Measurements from ENCODE around the gene NUBPL.
"Not testable (repeated sequence)": the region's sequence is repeated elsewhere in the genome, so short reads cannot be mapped to it uniquely, and the experiment has no call there.

NUBPL gene

GRCh38 chr14:31578792-31579501, 17.7 kb downstream of the NUBPL start:
- no peak for DNase-seq

GRCh38 chr14:31580234-31580633, 19.0 kb downstream of the NUBPL start:
- no peak for DNase-seq

- DNase-seq = no peak
These were observed 21.1 kb downstream of the NUBPL start for GRCh38 chr14:31582286-31582691.

DNA sequence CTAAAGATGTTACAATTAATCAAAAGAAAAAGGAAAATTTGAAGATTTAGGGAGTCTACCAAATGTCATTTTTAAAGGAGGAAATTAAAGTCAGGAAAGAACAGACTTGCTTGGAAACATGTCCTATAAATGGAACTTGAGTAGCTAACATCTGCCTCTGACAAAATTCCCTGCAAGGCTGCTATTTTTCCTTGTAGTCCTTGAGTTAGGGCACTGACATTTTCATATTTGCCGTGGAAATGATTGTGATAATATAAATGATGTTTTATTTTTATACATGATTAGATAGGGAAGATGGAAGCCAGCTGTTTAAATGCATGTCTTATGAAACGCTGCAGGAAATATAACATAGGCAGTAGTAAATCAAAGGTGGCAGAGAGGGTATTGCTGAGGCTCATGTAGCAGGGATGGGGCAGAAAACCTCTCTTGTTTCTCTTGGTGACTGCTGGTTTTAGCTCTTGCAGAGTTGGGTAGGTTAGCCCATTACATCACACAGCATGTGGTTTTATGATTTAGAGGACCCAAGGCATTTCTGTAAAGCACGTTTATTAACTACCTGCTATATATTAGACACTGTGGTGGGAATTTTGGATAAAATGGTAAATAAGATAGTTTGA, 21.7 kb downstream of the NUBPL start:
- DNase-seq = no peak

DNA sequence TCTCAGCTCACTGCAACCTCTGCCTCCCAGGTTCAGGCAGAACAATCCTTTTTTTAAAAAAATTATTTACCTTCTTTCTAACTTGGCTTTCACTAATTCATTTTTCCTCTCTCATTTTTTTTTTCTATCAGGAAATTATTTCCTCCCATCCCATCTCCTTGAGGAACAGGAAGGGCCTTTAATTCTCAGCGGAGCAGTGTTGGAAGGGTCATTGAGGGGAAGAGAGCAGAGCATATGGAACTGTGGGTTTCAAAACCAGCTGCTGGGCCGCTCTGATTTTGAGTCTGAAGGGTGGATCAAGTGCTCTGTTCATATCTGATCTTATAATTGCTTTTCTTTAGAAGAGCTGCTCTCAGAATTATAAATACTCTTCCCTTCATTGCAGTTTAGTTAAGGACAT, 29.0 kb downstream of the NUBPL start:
- DNase-seq = no peak

- DNase-seq = no peak
These were observed 30.9 kb downstream of the NUBPL start for GRCh38 chr14:31592122-31592521.

GRCh38 chr14:31592631-31593030, 31.4 kb downstream of the NUBPL start:
- no peak for DNase-seq

DNA sequence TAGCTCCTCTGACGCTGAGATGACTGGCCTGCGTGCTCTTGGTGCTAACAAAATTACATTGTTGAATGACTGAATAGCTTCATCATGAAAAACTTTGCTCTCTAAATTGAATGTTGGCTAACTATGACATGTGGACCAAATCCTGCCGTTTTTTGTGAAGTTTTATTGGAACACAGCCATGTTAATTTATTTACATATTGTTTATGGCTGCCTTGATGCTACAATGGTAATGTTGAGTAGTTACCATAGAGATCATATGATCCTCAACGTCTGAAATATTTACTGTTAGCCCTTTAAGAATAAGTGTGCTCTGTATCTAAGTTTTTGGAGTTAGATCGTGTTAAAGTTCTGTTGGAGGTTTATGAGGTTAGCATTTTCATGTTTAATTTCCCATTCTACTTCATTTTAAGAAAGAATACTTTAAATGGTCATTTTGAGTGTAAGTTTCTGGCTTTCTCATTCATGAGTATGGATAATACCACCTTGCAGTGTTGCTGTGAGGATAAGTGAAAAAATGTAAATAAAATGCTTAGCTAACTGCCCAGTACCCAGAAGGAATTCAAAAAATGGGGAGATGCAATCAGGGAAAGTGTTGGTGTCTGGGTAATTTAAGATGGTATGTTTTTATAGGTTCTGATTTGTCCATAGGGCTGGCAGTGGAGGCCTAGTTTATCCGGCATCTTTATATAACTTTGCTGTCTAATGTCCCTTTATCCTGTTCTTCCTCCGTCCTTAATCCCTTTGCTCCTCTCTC, 35.3 kb downstream of the NUBPL start:
- no peak for DNase-seq

DNA sequence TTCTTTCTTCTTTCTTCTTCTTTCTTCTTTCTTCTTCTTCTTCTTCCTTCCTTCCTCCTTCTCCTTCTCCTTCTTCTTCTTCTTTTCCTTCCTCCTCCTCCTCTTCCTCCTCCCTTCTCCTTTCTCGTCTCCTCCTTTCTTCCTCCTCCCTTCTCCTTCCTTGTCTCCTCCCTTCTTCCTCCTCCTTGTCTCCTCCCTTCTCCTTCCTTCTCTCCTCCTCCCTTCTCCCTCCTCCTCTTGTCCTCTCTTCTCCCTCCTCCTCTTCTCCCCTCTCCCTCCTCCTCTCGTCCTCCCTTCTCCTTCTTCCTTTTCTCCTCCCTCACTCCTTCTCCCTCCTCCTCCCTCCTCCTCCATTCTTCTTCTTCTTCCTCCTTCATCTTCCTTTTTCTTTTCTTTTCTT, 44.5 kb downstream of the NUBPL start:
- DNase-seq = no peak

DNA sequence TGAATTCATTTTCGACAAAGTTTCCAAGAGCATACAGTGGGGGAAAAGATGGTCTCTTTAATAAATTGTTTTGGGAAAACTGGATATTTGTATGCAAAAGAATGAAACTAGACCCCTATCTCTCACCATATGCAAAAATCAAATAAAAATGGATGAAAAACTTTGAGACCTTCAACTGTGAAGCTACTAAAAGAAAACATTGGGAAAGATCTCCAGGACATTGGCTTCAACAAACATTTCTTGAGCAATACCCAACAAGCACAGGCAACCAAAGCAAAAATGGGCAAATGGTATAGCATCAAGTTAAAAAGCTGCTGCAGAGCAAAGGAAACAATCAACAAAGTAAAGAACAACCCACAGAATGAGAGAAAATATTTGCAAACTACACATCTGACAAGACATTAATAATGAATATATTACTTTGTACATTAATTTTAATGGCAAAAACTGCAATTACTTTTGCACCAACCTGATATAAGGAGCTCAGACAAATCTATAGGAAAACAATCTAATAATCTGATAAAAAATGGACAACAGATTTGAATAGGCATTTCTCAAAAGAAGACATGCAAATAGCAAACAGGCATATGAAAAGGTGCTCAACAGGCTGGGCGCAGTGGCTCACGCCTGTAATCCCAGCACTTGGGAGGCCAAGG, 50.7 kb downstream of the NUBPL start:
- no peak for DNase-seq

DNA sequence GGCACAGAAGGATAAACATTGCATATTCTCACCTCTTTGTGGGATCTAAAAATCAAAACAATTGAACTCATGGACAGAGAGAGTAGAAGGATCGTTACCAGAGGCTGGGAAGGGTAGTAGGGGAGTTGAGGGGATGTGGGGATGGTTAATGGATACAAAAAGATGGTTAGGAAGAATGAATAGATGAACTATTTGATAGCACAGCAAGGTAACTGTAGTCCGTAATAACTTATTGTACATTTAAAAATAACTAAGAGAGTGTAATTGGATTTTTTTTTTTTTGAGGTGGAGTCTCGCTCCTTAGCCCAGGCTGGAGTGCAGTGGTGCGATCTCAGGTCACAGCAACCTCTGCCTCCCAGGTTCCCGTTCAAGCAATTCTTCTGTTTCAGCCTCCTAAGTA, 52.0 kb downstream of the NUBPL start:
- no peak for DNase-seq

GRCh38 chr14:31618884-31619283, 57.7 kb downstream of the NUBPL start:
- not testable (repeated sequence) for DNase-seq

- DNase-seq = no peak
These were observed 58.2 kb downstream of the NUBPL start for GRCh38 chr14:31619440-31619839.

GRCh38 chr14:31620898-31621297, 59.7 kb downstream of the NUBPL start:
- DNase-seq = not testable (repeated sequence)

DNA sequence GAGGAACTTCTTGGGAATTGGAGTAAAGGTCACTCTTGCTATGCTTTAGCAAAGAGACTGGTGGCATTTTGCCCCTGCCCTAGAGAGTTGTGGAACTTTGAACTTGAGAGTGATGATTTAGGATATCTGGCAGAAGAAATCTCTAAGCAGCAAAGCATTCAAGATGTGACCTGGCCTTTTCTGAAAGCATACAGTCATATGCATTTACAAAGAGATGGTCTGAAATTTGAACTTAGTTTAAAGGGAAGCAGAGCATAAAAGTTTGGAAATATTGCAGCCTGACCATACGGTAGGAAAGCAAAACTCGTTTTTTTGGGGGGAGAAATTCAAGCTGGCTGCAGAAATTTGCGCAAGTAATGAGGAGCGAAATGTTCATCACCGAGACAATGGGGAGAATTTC, 60.9 kb downstream of the NUBPL start:
- no peak for DNase-seq

DNA sequence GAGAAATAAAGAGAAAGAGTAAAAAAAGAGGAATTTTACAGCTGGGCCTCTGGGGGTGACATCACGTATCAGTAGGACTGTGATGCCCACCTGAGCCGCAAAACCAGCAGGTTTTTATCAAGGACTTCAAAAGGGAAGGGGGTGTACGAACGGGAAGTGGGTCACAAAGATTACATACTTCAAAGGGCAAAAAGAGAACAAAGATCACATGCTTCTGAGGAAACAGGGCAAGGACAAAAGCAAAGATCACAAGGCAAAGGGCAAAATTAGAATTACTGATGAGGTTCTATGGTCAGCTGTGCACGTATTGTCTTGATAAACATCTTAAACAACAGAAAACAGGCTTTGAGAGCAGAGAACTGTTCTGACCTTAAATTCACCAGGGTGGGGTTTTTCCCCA, 91.7 kb downstream of the NUBPL start:
- not testable (repeated sequence) for DNase-seq

GRCh38 chr14:31657917-31658316, 96.7 kb downstream of the NUBPL start:
- no peak for DNase-seq

GRCh38 chr14:31659278-31659677, 98.1 kb downstream of the NUBPL start:
- DNase-seq = no peak

GRCh38 chr14:31660191-31660590, 99.0 kb downstream of the NUBPL start:
- DNase-seq = no peak

GRCh38 chr14:31660728-31661127, 99.5 kb downstream of the NUBPL start:
- DNase-seq = no peak

GRCh38 chr14:31668348-31668747, 107.1 kb downstream of the NUBPL start:
- DNase-seq = no peak

DNA sequence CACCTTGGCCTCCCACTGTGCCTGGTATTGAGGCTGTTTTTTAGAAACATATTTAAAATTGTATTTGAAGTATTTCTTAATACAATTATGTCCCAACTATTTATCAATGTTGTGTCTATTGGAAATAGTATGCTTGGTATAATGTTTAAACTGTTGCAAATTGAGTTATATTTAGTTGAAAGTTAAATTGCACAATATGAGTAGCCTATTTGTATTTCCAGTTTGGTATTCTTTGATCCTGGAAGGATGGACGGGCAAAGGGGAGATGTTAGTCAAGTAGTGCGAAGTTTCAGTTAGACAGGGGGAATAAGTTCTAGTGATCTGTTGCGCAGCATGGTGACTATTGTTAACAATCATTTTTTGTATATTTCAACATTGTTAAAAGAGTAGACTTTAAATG, 111.5 kb downstream of the NUBPL start:
- no peak for DNase-seq

DNA sequence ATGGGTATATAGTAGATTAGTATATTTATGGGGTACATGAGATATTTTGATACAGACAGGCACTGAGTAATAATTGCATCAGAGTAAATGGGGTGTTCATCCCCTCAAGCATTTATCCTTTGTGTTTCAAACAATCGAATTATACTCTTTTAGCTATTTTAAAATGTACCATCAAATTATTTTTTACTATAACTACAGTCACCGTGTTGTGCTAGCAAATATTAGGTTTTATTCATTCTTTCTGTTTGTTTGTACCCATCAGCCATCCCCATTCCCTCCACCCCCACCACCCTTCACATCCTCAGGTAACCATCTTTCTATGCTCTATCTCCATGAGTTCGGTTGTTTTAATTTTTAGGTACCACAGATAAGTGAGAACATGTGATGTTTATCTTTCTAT, 115.8 kb downstream of the NUBPL start:
- no peak for DNase-seq

DNA sequence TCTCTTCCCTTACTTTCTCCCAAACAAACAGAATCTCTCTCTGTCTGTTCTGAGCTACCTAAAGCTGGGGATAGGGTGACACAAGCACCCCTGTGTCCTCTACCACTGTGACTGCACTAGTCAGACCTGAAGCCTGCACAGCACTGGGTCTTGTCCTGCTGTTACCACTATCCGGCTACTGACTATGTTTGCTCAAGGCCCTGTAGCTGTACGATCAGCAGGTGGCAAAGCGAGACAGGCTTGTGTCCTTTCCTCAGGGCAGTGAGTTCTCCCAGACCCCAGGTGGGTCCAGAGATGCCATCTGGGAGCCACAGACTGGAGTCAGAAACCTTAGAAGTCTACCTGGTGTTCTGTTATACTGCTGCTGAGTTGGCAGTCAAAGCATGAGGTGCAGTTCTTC, 116.4 kb downstream of the NUBPL start:
- no peak for DNase-seq
